Measurements from ENCODE around the gene TGM2. TPM values are rescaled to one million over a fixed set of nuclear protein-coding genes. Genes with fewer than 3 reads are reported as not detected.

TGM2 gene
- total RNA-seq, 2 experiments from 2014 or later: 0.06 to 0.27 TPM

GRCh38 chr20:38116409-38117165, 48.5 kb downstream of the TGM2 start:
- Mint-ChIP-seq H3K27me3 (no peaks in the 10 kb centered on the region), H3K4me1 (ENCODE audit: low read depth) (no peaks in the 10 kb centered on the region), H3K36me3 (ENCODE audit: low read depth) (no peaks in the 10 kb centered on the region), H3K9me3 (no peaks in the 10 kb centered on the region), H3K27ac (no peak overlapping the region), H3K4me3 (no peak overlapping the region)
- H3K36me3 ChIP-seq (ENCODE audit: insufficient read depth, low read length): no peaks in the 10 kb centered on the region
- H3K27me3 ChIP-seq (ENCODE audit: control insufficient read depth in 1 of 2, insufficient read depth in 2 of 2, low read length in 2 of 2): no peaks in the 10 kb centered on the region
- ATAC-seq (ENCODE audit: poor library complexity) (no peak), DNase-seq (no peak)
- ChIA-PET POLR2A (no interaction called here), CTCF (no interaction called here)
- H3K4me1 ChIP-seq (ENCODE audit: insufficient read depth, low read length): no peaks in the 10 kb centered on the region
- H3K27ac ChIP-seq (ENCODE audit: low read depth in 1 of 2, low read length in 2 of 2): no peak overlapping the region
- no peak for TF ChIP-seq CTCF (IDR thresholded peaks at IDR 0.05)
- intact Hi-C loops (cut with DNase I, micrococcal nuclease): no loop called here
- H3K9me3 ChIP-seq (ENCODE audit: control insufficient read depth in 1 of 2, insufficient read depth in 1 of 2, low read length in 2 of 2): no peaks in the 10 kb centered on the region
- no peak overlapping the region for H3K4me3 ChIP-seq (ENCODE audit: low read length)

- H3K36me3 ChIP-seq (ENCODE audit: insufficient read depth, low read length): no peaks in the 10 kb centered on the region
- no peak for DNase-seq
- ATAC-seq (ENCODE audit: poor library complexity): no peak
- ChIA-PET POLR2A (no interaction called here), CTCF (no interaction called here)
- Mint-ChIP-seq H3K36me3 (ENCODE audit: low read depth) (no peaks in the 10 kb centered on the region), H3K4me3 (no peak overlapping the region), H3K27me3 (no peaks in the 10 kb centered on the region), H3K27ac (no peak overlapping the region), H3K4me1 (ENCODE audit: low read depth) (no peaks in the 10 kb centered on the region), H3K9me3 (no peaks in the 10 kb centered on the region)
- H3K9me3 ChIP-seq (ENCODE audit: control insufficient read depth in 1 of 2, insufficient read depth in 1 of 2, low read length in 2 of 2): no peaks in the 10 kb centered on the region
- no peak for TF ChIP-seq CTCF (IDR thresholded peaks at IDR 0.05)
- no peaks in the 10 kb centered on the region for H3K27me3 ChIP-seq (ENCODE audit: control insufficient read depth in 1 of 2, insufficient read depth in 2 of 2, low read length in 2 of 2)
- intact Hi-C loops (cut with DNase I, micrococcal nuclease): no loop called here
- H3K27ac ChIP-seq (ENCODE audit: low read depth in 1 of 2, low read length in 2 of 2): no peak overlapping the region
- no peak overlapping the region for H3K4me3 ChIP-seq (ENCODE audit: low read length)
- H3K4me1 ChIP-seq (ENCODE audit: insufficient read depth, low read length): no peaks in the 10 kb centered on the region
Measured at GRCh38 chr20:38115896-38116295, 49.2 kb downstream of the TGM2 start.

DNA sequence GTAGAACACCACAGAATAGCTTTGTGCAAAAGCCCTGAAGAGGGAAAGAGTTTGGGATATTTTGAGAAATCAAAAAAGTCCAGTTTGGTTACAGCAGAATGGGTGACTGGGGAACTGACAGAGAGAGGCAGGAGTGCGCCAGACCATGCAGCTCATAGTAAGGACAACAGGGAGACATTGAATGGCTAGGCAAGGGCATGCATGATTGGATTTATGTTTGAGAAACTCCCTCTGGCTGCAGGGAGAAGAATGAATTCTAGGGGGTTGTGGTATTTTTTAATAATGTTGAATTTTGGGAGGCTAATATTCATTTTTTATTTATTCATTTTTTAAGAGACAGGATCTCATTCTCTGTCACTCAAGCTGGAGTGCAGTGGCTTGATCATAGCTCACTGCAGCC, 49.9 kb downstream of the TGM2 start:
- no peaks in the 10 kb centered on the region for H3K36me3 ChIP-seq (ENCODE audit: insufficient read depth, low read length)
- no peaks in the 10 kb centered on the region for H3K4me1 ChIP-seq (ENCODE audit: insufficient read depth, low read length)
- H3K4me3 ChIP-seq (ENCODE audit: low read length): no peak overlapping the region
- H3K27ac Mint-ChIP-seq: no peak overlapping the region
- no peaks in the 10 kb centered on the region for H3K27me3 ChIP-seq (ENCODE audit: control insufficient read depth in 1 of 2, insufficient read depth in 2 of 2, low read length in 2 of 2)
- no peak overlapping the region for H3K4me3 Mint-ChIP-seq
- H3K36me3 Mint-ChIP-seq (ENCODE audit: low read depth): no peaks in the 10 kb centered on the region
- H3K27me3 Mint-ChIP-seq: no peaks in the 10 kb centered on the region
- DNase-seq: no peak
- CTCF ChIA-PET: no interaction called here
- no peaks in the 10 kb centered on the region for H3K9me3 Mint-ChIP-seq
- no peak overlapping the region for H3K27ac ChIP-seq (ENCODE audit: low read depth in 1 of 2, low read length in 2 of 2)
- H3K9me3 ChIP-seq (ENCODE audit: control insufficient read depth in 1 of 2, insufficient read depth in 1 of 2, low read length in 2 of 2): no peaks in the 10 kb centered on the region
- POLR2A ChIA-PET: no interaction called here
- TF ChIP-seq CTCF (IDR thresholded peaks at IDR 0.05): no peak
- no peak for ATAC-seq (ENCODE audit: poor library complexity)
- intact Hi-C loops (cut with DNase I, micrococcal nuclease): no loop called here
- no peaks in the 10 kb centered on the region for H3K4me1 Mint-ChIP-seq (ENCODE audit: low read depth)

Measured in CD4-positive, alpha-beta T cell (primary cell).